GM18507 (cell line): ENCODE measurements around the gene COL11A1.
"Not testable (repeated sequence)": the region's sequence is repeated elsewhere in the genome, so short reads cannot be mapped to it uniquely, and the experiment has no call there.

Experiments
- DNase-seq: peaks from one replicate; pipeline ENCODE4 v3.0.0; 2011; ENCODE audit warnings: low read depth; ENCODE audit not compliant: insufficient read length; ENCODE audit errors: extremely low spot score
- FAIRE-seq: peaks from 2 replicates; lab custom pipeline; 2011; peaks lifted over from hg19 to GRCh38; lab: Jason Lieb, UNC

The COL11A1 gene

DNA sequence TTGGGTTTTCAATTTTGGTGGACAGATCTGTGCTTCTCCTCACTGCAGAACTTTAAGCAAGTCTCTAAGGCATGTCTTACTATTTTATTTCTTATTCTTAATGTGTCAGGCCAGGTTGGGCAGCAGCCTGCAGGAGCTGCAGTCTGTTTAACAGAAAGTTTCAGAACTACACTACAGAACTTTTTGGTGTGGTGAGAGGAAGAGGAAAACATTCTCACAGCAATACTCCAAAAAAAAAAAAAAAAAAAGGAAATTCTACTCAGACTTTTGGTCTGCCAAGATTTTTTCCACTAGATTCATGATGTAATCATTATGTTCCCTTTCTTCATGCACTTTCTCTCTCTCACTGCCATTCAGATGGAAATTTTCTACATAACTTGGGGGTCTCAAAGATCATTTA lies 255.2 kb downstream of the COL11A1 start:
- DNase-seq (no peak), FAIRE-seq (no peak)

DNA sequence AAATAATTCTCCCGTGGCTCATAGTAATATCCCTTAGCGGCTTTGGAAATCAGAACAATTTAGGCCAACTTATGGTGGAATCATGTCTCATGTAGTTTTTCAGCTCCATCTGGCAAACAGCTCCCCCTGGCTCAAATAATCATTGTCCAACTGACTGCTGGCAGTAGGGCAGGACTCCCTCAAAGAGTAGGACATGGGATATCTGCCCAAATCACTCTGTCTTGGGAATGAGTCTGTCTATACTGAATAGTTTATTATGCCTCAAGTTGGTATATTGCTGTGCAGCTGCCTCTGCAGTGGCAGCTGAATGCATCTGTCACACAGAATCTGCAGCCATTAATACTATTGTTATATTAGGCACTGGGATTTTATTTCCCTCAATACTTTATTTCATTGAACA lies 255.7 kb downstream of the COL11A1 start:
- no peak for FAIRE-seq
- DNase-seq: no peak

DNA sequence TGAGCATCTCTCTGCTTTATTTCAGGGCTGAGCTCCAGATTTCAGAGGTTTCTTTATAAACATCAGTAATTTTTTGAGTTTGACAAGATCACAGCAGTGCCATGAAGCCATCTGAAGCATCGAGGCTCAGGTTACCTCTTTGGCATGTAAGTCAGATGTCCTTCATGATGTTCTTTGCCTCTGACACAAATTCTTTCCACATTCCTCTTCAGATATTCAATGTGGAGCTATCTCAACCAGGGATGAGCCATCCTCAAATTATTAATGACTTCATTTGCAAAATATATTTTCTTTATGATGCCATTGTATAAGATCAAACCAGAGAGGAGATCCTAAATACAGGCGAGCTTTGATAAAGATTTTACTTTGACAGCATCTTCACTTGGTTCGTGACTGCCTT lies 256.7 kb downstream of the COL11A1 start:
- no peak for DNase-seq
- FAIRE-seq: no peak

DNA sequence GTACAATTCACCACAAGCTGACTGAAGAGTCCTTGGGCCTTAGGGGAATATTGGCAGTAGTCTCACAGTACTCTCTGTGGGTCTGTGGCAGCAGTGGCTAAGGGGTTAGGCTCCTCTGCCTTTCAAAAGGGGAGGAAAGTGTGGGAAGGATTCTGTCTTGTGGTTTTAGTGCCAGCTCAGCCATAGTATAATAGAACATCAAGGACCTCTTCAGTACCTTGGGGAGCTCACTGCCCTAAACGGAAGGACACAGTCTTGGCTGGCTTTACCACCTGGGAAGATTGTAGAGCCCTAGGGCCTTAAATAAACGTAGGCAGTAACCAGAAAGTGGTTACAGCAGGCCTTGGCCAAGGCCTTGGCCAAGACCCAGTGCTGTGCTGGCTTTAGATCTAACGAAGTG lies 265.7 kb downstream of the COL11A1 start:
- DNase-seq (no peak), FAIRE-seq (no peak)

DNA sequence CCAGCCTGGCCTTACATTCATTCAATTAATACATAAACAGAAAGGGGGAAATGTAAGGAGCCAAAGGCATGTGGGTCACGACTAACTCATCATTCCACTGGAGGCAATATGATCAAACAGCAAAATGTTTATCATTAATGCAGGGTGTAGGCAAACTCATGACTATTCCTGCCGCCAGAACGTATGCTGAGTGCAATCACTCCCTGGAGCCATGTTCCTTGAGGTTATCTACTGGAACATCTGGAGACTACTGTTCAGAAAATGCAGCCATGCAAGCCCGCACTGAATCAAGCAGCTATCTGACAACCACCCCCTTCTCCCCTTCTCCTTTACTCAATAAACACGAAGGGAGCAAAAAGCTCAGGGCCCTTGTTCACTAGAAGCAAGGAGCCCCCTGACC lies 267.6 kb downstream of the COL11A1 start:
- DNase-seq (no peak), FAIRE-seq (no peak)

DNA sequence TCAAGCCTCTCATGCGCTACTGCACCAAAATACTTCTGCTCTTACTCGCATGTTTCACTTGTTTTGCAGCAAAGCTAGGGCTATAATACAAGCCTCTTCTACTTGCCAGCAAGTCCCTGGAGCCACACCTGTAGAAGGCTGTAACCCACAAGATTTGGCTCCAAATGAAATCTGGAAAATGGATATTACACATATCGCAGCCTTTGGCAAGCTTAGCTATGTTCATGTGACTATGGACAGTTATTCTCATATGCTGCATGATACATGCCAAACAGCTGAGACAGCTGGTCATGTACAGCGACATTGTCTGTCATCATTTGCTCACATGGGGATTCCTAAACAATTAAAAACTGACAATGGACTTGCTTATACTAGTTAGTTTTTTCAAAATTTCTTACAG lies 270.3 kb downstream of the COL11A1 start:
- FAIRE-seq (no peak), DNase-seq (no peak)

DNA sequence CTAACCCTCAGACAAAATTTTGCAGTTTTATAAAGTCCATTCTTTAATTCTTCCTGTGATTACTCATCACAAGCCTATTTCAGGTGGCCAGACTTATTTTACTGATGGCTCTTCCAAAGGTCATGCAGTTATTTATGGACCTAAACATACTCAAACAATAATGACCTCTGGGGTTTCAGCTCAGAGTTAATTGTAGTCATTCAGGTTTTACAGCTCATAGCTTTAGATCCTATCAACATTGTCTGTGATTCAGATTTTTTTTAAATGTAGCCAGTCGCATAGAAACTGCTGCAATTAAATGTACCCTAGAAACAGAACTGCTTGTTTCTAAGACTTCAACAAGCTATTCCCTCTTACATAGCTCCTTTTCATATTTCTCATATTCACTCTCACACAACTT lies 270.8 kb downstream of the COL11A1 start:
- no peak for FAIRE-seq
- DNase-seq: no peak

DNA sequence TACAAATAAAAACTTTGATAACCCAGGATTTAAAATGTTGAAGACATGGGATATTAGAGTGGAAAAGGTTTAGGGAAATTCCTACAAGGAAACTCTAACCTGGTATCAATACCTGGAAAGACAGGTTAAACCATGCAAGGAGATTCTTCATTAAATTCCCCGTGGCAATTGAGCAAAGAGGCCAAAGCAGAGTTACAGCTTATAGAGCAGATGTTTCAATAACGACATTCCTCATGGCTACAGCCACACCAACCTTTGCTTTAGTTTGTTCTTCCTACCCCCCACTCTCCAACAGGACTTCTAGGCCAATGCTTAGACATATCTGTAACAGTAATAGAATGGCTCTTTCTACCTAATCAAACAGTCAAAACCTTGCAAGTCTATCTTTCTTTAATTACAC lies 271.3 kb downstream of the COL11A1 start:
- no peak for DNase-seq
- no peak for FAIRE-seq

DNA sequence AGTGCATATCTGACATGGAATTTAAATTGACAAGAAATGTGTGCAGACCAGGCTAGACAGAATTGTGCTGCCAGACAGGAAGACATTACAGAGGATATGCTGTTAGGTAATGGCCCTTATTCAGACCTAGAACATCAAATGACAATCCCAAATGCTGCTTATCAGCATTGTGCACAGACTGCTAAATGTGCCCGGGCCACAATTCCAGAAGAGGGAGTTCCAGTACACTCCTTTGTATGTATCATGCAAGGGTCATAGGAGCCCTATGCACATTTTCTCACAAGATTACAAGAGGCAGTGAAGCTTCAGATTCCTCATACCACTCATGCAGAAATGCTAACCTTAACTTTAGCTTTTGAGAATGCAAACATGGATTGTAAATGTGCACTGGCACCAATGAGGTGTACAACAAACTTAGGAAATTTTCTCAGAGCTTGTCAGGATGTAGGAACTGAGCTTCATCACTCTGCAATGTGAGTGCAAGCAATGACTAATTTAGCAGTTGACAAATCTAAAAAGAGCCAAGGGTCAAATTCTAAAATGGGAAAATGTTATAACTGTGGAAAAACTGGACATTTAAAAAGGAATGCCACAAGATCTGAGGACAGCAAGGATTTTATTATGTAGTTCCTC lies 273.5 kb downstream of the COL11A1 start:
- FAIRE-seq (no peak), DNase-seq (no peak)

DNA sequence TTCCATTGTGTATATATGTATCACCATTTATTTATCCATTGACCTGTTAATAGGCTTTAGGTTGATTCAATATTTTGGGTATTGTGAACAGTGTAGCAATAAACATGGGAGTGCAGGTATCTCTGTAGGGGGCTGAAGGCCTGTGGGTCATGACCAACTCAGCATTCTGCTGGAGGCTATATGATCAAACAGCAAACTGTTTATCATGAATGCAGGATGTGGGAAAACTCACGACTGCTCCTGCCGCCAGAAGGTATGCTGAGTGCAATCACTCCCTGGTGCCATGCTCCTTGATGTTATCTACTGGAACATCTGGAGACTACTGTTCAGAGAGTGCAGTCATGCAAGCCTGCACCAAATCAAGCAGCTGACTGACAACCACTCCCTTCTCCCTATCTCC lies 275.2 kb downstream of the COL11A1 start:
- no peak for FAIRE-seq
- DNase-seq: no peak

DNA sequence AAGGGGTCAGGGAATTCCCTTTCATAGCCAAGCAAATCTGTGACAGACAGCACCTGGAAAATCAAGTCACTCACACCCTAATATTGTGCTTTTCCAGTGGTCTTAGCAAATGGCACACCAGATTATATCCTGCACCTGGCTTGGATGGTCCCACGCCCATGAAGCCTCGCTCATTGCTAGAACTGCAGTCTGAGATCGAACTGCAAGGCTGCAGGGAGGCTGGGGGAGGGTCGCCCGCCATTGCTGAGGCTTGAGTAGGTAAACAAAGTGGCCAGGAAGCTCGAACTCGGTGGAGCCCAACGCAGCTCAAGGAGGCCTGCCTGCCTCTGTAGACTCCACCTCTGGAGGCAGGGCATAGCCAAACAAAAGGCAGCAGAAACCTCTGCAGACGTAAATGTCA lies 281.6 kb downstream of the COL11A1 start:
- DNase-seq, FAIRE-seq: not testable (repeated sequence)
